HG03159 (cell line): ENCODE results near the gene SFSWAP.

Experiments used
- ATAC-seq: cut with Tn5 transposase; IDR thresholded peaks from one replicate; pipeline ENCODE4 v1.9.1; 2021; ENCODE audit warnings: mild to moderate bottlenecking, moderate library complexity; ENCODE audit not compliant: unreplicated experiment

SFSWAP gene

GRCh38 chr12:131831635-131832041 is 120.7 kb downstream of the SFSWAP start:
- no peak for ATAC-seq

GRCh38 chr12:131832321-131833231 is 121.7 kb downstream of the SFSWAP start:
- ATAC-seq, result no peak

GRCh38 chr12:131833288-131833895 is 122.5 kb downstream of the SFSWAP start:
- ATAC-seq, result no peak

GRCh38 chr12:131833896-131834641 is 123.2 kb downstream of the SFSWAP start:
- no peak for ATAC-seq

GRCh38 chr12:131834798-131835615 is 124.1 kb downstream of the SFSWAP start:
- ATAC-seq, result no peak

- ATAC-seq, result no peak
These were observed 124.8 kb downstream of the SFSWAP start for GRCh38 chr12:131835616-131836171.

GRCh38 chr12:131836193-131836592 is 125.3 kb downstream of the SFSWAP start:
- no peak for ATAC-seq

GRCh38 chr12:131836714-131837397 is 126.0 kb downstream of the SFSWAP start:
- ATAC-seq, result no peak

GRCh38 chr12:131840643-131841416 is 129.9 kb downstream of the SFSWAP start:
- ATAC-seq, result no peak

- no peak for ATAC-seq
These were observed 130.7 kb downstream of the SFSWAP start for GRCh38 chr12:131841547-131841946.

GRCh38 chr12:131842169-131842568 is 131.3 kb downstream of the SFSWAP start:
- ATAC-seq, result no peak

- ATAC-seq, result no peak
These were observed 132.6 kb downstream of the SFSWAP start for GRCh38 chr12:131843527-131843926.

GRCh38 chr12:131844140-131844539 is 133.2 kb downstream of the SFSWAP start:
- ATAC-seq, result no peak

GRCh38 chr12:131844656-131845055 is 133.8 kb downstream of the SFSWAP start:
- ATAC-seq, result no peak

- ATAC-seq, result no peak
These were observed 134.2 kb downstream of the SFSWAP start for GRCh38 chr12:131845121-131845520.

- no peak for ATAC-seq
These were observed 136.6 kb downstream of the SFSWAP start for GRCh38 chr12:131847456-131847855.

- no peak for ATAC-seq
These were observed 137.9 kb downstream of the SFSWAP start for GRCh38 chr12:131848753-131849152.
